T-cell (primary cell): Measurements from ENCODE around the gene STK31. TPM values are rescaled to one million over a fixed set of nuclear protein-coding genes. Genes with fewer than 3 reads are reported as not detected.
"Not testable (repeated sequence)": the region's sequence is repeated elsewhere in the genome, so short reads cannot be mapped to it uniquely, and the experiment has no call there.

Source experiments
- ATAC-seq, 4 experiments: fragments of 200-7000 bp in 3 of 4; fragments of 150-1000 bp in 1 of 4; cut with Tn5 transposase; replicated peaks in 1 of 4; 1 replicate in 3 of 4; 2 replicates in 1 of 4; pipeline ENCODE4 v1.10.0; 2021; ENCODE audit warnings: moderate library complexity in 3 of 4, mild to moderate bottlenecking in 2 of 4, moderate number of reproducible peaks in 1 of 4
- CTCF ChIA-PET, 2 donors: fragments of 300-600 bp; sonication (Branson Sonifier 250); formaldehyde crosslinking; loops; one replicate each; lab custom pipeline; 2022; ENCODE audit warnings: antibody characterized with exemption in 2 of 2; lab: Charles Lee
- POLR2A ChIA-PET, 2 donors: fragments of 300-600 bp; sonication (Branson Sonifier 250); formaldehyde crosslinking; loops; one replicate each; lab custom pipeline; 2022; ENCODE audit warnings: antibody characterized with exemption in 2 of 2; lab: Charles Lee
- DNase-seq, 35 experiments: peaks; one replicate each; pipeline versions ENCODE4 v3.0.0 to v3.0.0-alpha.2; 2013 to 2023
- H3K27ac ChIP-seq: one replicate; pipeline ENCODE4 v1.5.1; 2013; ENCODE audit warnings: low read length
- H3K27me3 ChIP-seq, 2 experiments: replicated peaks in 1 of 2; 1 replicate in 1 of 2; 2 replicates in 1 of 2; pipeline versions ENCODE4 v1.6.1 to v1.7.0; 2013; ENCODE audit warnings: low read length in 1 of 2, mixed read lengths in 1 of 2; ENCODE audit not compliant: control insufficient read depth in 2 of 2, insufficient read depth in 2 of 2; ENCODE audit errors: extremely low read depth in 1 of 2
- H3K36me3 ChIP-seq, 2 donors: 1 replicate in 1 of 2; 2 replicates in 1 of 2; pipeline versions ENCODE4 v1.6.1 to v1.7.0; 2013; ENCODE audit warnings: low read length in 1 of 2; ENCODE audit not compliant: control insufficient read depth in 2 of 2, insufficient read depth in 1 of 2; ENCODE audit errors: extremely low read depth in 1 of 2
- H3K4me1 ChIP-seq, 2 experiments: 1 replicate in 1 of 2; 2 replicates in 1 of 2; pipeline versions ENCODE4 v1.6.1 to v1.7.0; 2013; ENCODE audit warnings: low read length in 2 of 2, mixed read lengths in 1 of 2; ENCODE audit not compliant: insufficient read depth in 2 of 2, control insufficient read depth in 1 of 2; ENCODE audit errors: extremely low read depth in 1 of 2
- H3K4me3 ChIP-seq, 2 donors: 1 replicate in 1 of 2; 2 replicates in 1 of 2; pipeline versions ENCODE4 v1.5.1 to v1.7.0; 2013; ENCODE audit warnings: mild to moderate bottlenecking in 2 of 2, low read length in 1 of 2, moderate library complexity in 1 of 2; ENCODE audit not compliant: control insufficient read depth in 1 of 2; ENCODE audit errors: extremely low read depth in 1 of 2
- H3K9me3 ChIP-seq: 2 replicates; pipeline ENCODE4 v1.7.0; 2013
- H3K27ac Mint-ChIP-seq, 2 donors: one replicate each; pipeline ENCODE4 v1.8.0; 2020 to 2021; ENCODE audit warnings: mild to moderate bottlenecking in 2 of 2, mixed read lengths in 2 of 2
- H3K27me3 Mint-ChIP-seq, 2 donors: one replicate each; pipeline ENCODE4 v1.8.0; 2021 to 2022; ENCODE audit warnings: mixed read lengths in 2 of 2
- H3K36me3 Mint-ChIP-seq: one replicate; pipeline ENCODE4 v1.8.0; 2021; ENCODE audit warnings: mixed read lengths
- H3K4me1 Mint-ChIP-seq, 3 donors: one replicate each; pipeline ENCODE4 v1.8.0; 2020 to 2022; ENCODE audit warnings: mixed read lengths in 3 of 3, mild to moderate bottlenecking in 1 of 3
- H3K4me3 Mint-ChIP-seq, 3 donors: one replicate each; pipeline ENCODE4 v1.8.0; 2020 to 2022; ENCODE audit warnings: mild to moderate bottlenecking in 3 of 3, mixed read lengths in 3 of 3, moderate library complexity in 3 of 3
- H3K9me3 Mint-ChIP-seq, 3 donors: one replicate each; pipeline ENCODE4 v1.8.0; 2020 to 2022; ENCODE audit warnings: mixed read lengths in 3 of 3
- WGBS: methylation state at CpG from one replicate; pipeline ENCODE4 v1.1.5; 2013; ENCODE audit warnings: missing lambda C conversion rate; ENCODE audit not compliant: insufficient coverage; 5-methylcytosine and 5-hydroxymethylcytosine counted together
- total RNA-seq, 35 experiments: library from RNA in 6 of 35; stranded (reverse) in 6 of 35; fragments of 120-200 nt in 1 of 35; gene quantifications; one replicate each; pipeline versions ENCODE4 v1.2.1 to v1.2.4 and lab custom pipeline; 2013 to 2026

STK31 gene
- total RNA-seq, 5 donors from 2014 or later (not counting 1 experiment from before 2014, with no cell fraction given): 0.25 to 0.83 (median 0.30) TPM

DNA sequence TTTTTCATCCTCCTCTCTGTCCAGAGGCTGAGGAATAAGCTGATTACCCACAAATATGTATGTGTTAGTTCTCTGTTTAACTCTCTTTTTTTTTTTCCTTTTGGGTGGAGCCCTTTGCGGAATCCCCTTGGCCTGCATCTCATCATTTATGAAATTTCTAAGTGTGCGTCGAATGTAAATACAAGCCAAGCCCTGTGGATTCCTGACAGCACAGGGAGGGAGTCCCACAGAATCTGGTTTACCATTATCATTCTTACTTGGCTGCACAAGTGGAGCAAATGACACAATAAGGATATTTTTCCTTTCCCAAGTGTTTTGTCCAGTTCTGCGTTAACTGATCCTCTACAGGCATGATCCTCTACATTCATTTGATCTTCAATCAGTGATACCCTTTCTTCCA is 11.4 kb downstream of the STK31 start:
- H3K27ac ChIP-seq: no peak overlapping the region
- no peaks in the 10 kb centered on the region for H3K9me3 ChIP-seq
- H3K4me3 ChIP-seq: no peak overlapping the region
- 100% methylated on average over 1 of the region's 4 CpGs for whole genome bisulfite sequencing
- H3K4me1 Mint-ChIP-seq: no peaks in the 10 kb centered on the region
- H3K36me3 Mint-ChIP-seq: no peaks in the 10 kb centered on the region
- H3K27me3 Mint-ChIP-seq: no peaks in the 10 kb centered on the region
- no peaks in the 10 kb centered on the region for H3K27me3 ChIP-seq
- ChIA-PET POLR2A (no interaction called here), CTCF (interaction anchor here (0.5 to 1.1 kb wide), 3 partner anchors 12 to 667 kb away, joined by 3 to 4 read pairs (median 3); no protein-coding TSS in a partner anchor)
- no peaks in the 10 kb centered on the region for H3K36me3 ChIP-seq
- DNase-seq (no peak), ATAC-seq (no peak)
- no peaks in the 10 kb centered on the region for H3K4me1 ChIP-seq
- H3K4me3 Mint-ChIP-seq: no peak overlapping the region
- H3K27ac Mint-ChIP-seq: no peak overlapping the region
- H3K9me3 Mint-ChIP-seq: no peaks in the 10 kb centered on the region

DNA sequence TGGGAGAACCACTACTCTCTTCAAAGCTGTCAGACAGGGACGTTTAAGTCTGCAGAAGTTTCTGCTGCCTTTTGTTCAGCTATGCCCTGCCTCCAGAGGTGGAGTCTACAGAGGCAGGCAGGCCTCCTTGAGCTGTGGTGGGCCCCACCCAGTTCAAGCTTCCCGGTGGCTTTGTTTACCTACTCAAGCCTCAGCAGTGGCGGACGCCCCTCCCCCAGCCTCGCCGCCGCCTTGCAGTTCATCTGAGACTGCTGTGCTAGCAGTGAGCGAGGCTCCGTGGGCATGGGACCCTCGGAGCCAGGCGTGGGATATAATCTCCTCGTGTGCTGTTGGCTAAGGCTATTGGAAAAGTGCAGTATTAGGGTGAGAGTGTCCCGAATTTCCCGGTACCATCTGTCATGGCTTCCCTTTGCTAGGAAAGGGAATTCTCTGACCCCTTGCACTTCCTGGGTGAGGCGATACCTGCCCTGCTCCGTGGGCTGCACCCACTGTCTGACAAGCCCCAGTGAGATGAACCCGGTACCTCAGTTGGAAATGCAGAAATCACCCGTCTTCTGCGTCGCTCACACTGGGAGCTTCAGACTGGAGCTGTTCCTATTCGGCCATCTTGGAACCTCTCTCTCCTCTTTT is 12.7 kb downstream of the STK31 start:
- H3K9me3 ChIP-seq, H3K27me3 ChIP-seq, H3K27me3 Mint-ChIP-seq, H3K36me3 Mint-ChIP-seq, CTCF ChIA-PET, H3K9me3 Mint-ChIP-seq, H3K4me1 Mint-ChIP-seq, H3K36me3 ChIP-seq, H3K4me3 Mint-ChIP-seq, H3K27ac Mint-ChIP-seq, ATAC-seq, H3K27ac ChIP-seq, H3K4me3 ChIP-seq, POLR2A ChIA-PET, H3K4me1 ChIP-seq: not testable (repeated sequence)
- peak in 1 of 35 experiments; percentile 1 for DNase-seq
- WGBS: 88% methylated on average over 17 of the region's 21 CpGs

- CTCF ChIA-PET: interaction anchor here in 1 of 2 donors (1.0 kb wide), 1 partner anchor 12 kb away, joined by 3 read pairs; no protein-coding TSS in a partner anchor
- not testable (repeated sequence) for H3K9me3 ChIP-seq
Observed at GRCh38 chr7:23724113-23724512, 14.1 kb downstream of the STK31 start.

GRCh38 chr7:23742051-23742450 is 32.0 kb downstream of the STK31 start:
- Histone ChIP-seq H3K36me3 (no peaks in the 10 kb centered on the region), H3K9me3 (no peaks in the 10 kb centered on the region), H3K4me1 (no peaks in the 10 kb centered on the region), H3K4me3 (no peak overlapping the region), H3K27ac (no peak overlapping the region), H3K27me3 (no peaks in the 10 kb centered on the region)
- Mint-ChIP-seq H3K36me3 (peaks cover 24% of the 10 kb centered on the region), H3K4me3 (no peak overlapping the region), H3K27ac (no peak overlapping the region), H3K27me3 (peaks cover 0 to 4% of the 10 kb centered on the region in 2 donors), H3K9me3 (peaks cover 18 to 30% (median 20%) of the 10 kb centered on the region in 3 donors), H3K4me1 (no peaks in the 10 kb centered on the region)
- no peak for DNase-seq
- ATAC-seq: no peak
- ChIA-PET POLR2A (no interaction called here), CTCF (no interaction called here)

More at GRCh38 chr7:23724113-23724512, 14.1 kb downstream of the STK31 start:
- POLR2A ChIA-PET, H3K9me3 Mint-ChIP-seq, H3K27me3 ChIP-seq, H3K36me3 ChIP-seq, H3K4me3 Mint-ChIP-seq, H3K4me1 Mint-ChIP-seq, DNase-seq, H3K27me3 Mint-ChIP-seq, H3K4me1 ChIP-seq, H3K27ac Mint-ChIP-seq, H3K27ac ChIP-seq, H3K4me3 ChIP-seq, ATAC-seq, H3K36me3 Mint-ChIP-seq: not testable (repeated sequence)
- 87% methylated on average over 2 of the region's 4 CpGs for WGBS

GRCh38 chr7:23743226-23743625 is 33.2 kb downstream of the STK31 start:
- H3K9me3 Mint-ChIP-seq: peaks cover 18 to 30% (median 20%) of the 10 kb centered on the region in 3 donors

DNA sequence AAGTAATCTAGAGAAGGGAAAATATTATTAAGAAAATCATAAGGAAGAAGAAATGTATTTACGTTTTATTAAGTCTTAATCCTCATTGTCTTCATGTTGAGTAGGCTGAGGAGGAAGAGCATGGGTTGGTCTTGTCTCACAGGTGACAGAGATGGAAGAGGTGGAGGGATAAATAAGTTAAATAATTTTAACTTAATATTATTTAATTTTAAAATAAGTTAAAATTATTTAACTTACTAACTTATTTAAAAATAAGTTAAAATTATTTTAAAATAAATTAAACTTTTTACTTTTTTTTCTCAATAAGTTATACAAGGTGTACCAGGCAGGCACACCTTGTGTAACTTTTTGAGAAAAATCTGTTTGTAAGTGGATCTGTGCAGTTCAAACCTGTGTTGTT is 36.6 kb downstream of the STK31 start:
- Histone ChIP-seq H3K4me3 (no peak overlapping the region), H3K27ac (no peak overlapping the region), H3K36me3 (no peaks in the 10 kb centered on the region), H3K9me3 (no peaks in the 10 kb centered on the region), H3K4me1 (no peaks in the 10 kb centered on the region), H3K27me3 (no peaks in the 10 kb centered on the region)
- WGBS: no CpG with 5 or more reads among the region's 1 CpG
- H3K27ac Mint-ChIP-seq: no peak overlapping the region
- H3K4me1 Mint-ChIP-seq: no peaks in the 10 kb centered on the region
- H3K36me3 Mint-ChIP-seq: peaks cover 32% of the 10 kb centered on the region
- ChIA-PET POLR2A (no interaction called here), CTCF (no interaction called here)
- DNase-seq (no peak), ATAC-seq (no peak)
- H3K9me3 Mint-ChIP-seq: peaks cover 18 to 30% (median 20%) of the 10 kb centered on the region in 3 donors
- H3K27me3 Mint-ChIP-seq: no peaks in the 10 kb centered on the region
- H3K4me3 Mint-ChIP-seq: no peak overlapping the region

More at GRCh38 chr7:23743226-23743625, 33.2 kb downstream of the STK31 start:
- H3K4me1 Mint-ChIP-seq: no peaks in the 10 kb centered on the region
- WGBS: no CpG with 5 or more reads among the region's 4 CpGs
- CTCF ChIA-PET: no interaction called here
- H3K27ac Mint-ChIP-seq: no peak overlapping the region
- Histone ChIP-seq H3K27me3 (no peaks in the 10 kb centered on the region), H3K4me1 (no peaks in the 10 kb centered on the region), H3K9me3 (no peaks in the 10 kb centered on the region), H3K4me3 (no peak overlapping the region), H3K27ac (no peak overlapping the region), H3K36me3 (no peaks in the 10 kb centered on the region)
- H3K36me3 Mint-ChIP-seq: peaks cover 28% of the 10 kb centered on the region
- no peak overlapping the region for H3K4me3 Mint-ChIP-seq
- POLR2A ChIA-PET: no interaction called here
- H3K27me3 Mint-ChIP-seq: peaks cover 0 to 4% of the 10 kb centered on the region in 2 donors
- no peak for DNase-seq
- ATAC-seq: no peak
